Measurements from ENCODE around the gene MAPKBP1. TPM values are rescaled to one million over a fixed set of nuclear protein-coding genes. Genes with fewer than 3 reads are reported as not detected.

Gene MAPKBP1
- total RNA-seq, 2 donors from 2014 or later, result 9.0 to 14.6 TPM

DNA sequence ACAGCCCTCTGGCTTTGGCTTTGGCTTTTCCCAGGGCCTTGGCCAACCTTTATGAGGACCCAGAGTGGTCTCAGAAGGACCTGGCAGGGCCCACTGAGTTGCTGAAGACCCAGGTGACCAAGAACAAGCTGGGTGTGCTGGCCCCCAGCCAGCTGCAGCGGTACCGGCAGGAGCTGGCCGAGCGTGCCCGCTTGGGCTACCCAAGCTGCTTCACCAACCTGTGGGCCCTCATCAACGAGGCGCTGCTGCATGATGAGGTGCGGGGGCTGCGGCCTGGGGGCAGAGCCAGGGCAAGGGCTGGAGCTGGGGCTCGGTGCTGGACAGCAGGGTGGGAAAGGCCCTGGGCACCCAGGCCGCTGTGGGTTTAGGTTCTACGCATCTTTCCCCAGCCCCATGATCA is 70.5 kb downstream of the MAPKBP1 start:
- Histone ChIP-seq H3K27ac (no peak overlapping the region), H3K36me3 (peaks cover 7% of the 10 kb centered on the region), H3K4me1 (no peaks in the 10 kb centered on the region), H3K4me3 (no peak overlapping the region), H3K27me3 (no peaks in the 10 kb centered on the region), H3K9ac (ENCODE audit: low read depth in 2 of 2, low read length in 2 of 2) (no peak overlapping the region), H3K9me3 (no peaks in the 10 kb centered on the region)
- TF ChIP-seq, protein P1, sequence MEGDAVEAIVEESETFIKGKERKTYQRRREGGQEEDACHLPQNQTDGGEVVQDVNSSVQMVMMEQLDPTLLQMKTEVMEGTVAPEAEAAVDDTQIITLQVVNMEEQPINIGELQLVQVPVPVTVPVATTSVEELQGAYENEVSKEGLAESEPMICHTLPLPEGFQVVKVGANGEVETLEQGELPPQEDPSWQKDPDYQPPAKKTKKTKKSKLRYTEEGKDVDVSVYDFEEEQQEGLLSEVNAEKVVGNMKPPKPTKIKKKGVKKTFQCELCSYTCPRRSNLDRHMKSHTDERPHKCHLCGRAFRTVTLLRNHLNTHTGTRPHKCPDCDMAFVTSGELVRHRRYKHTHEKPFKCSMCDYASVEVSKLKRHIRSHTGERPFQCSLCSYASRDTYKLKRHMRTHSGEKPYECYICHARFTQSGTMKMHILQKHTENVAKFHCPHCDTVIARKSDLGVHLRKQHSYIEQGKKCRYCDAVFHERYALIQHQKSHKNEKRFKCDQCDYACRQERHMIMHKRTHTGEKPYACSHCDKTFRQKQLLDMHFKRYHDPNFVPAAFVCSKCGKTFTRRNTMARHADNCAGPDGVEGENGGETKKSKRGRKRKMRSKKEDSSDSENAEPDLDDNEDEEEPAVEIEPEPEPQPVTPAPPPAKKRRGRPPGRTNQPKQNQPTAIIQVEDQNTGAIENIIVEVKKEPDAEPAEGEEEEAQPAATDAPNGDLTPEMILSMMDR (IDR thresholded peaks at IDR 0.05), result no peak
- no peak for DNase-seq
- intact Hi-C loops (cut with DNase I), result no loop called here

DNA sequence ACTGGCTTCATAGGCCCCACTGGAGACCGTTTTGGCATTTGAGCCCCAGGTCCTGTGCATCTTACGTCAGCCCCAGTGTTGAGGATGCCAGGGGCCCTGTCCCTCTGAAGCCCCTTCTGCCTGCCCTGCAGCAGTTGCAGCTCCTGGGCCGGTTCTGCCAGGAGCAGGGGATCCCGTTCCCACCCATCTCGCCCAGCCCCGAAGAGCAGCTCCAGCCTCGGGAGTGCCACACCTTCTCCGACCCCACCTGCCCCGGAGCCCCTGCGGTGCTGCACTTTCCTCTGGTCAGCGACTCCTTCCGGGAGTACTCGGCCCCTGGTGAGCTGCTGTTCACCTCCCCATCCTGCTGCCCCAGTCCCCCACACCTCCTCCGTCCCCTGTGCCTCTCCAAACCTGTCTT is 72.9 kb downstream of the MAPKBP1 start:
- no peak for DNase-seq
- Histone ChIP-seq H3K4me3 (no peak overlapping the region), H3K27ac (no peak overlapping the region), H3K9me3 (no peaks in the 10 kb centered on the region), H3K36me3 (peaks cover 7% of the 10 kb centered on the region), H3K9ac (ENCODE audit: low read depth in 2 of 2, low read length in 2 of 2) (no peak overlapping the region), H3K4me1 (no peaks in the 10 kb centered on the region), H3K27me3 (no peaks in the 10 kb centered on the region)
- intact Hi-C loops (cut with DNase I), result no loop called here
- TF ChIP-seq, protein P1 (IDR thresholded peaks at IDR 0.05), result no peak

DNA sequence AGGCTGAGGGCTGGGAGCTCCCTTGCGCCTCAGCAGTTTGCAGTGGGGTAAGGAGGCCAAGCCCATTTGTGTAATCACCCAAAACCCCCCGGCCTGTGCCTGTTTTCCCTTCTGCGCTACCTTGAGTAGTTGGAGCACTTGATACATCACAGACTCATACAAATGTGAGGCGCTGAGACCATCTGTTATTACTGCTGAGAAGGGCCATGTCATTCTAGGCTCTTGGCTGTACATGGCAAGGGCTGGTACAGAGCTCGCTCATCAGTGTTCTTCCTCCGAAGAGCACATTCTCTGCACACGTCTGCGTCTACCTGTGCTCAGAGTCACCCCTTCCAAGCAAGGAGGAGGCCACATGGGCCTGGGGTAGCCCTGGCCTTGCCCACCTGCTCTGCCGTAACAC is 73.7 kb downstream of the MAPKBP1 start:
- TF ChIP-seq, protein P1 (IDR thresholded peaks at IDR 0.05), result no peak
- Histone ChIP-seq H3K9ac (ENCODE audit: low read depth in 2 of 2, low read length in 2 of 2) (no peak overlapping the region), H3K27me3 (no peaks in the 10 kb centered on the region), H3K27ac (no peak overlapping the region), H3K4me3 (no peak overlapping the region), H3K36me3 (peaks cover 7% of the 10 kb centered on the region), H3K4me1 (no peaks in the 10 kb centered on the region), H3K9me3 (no peaks in the 10 kb centered on the region)
- no peak for DNase-seq
- intact Hi-C loops (cut with DNase I), result no loop called here

DNA sequence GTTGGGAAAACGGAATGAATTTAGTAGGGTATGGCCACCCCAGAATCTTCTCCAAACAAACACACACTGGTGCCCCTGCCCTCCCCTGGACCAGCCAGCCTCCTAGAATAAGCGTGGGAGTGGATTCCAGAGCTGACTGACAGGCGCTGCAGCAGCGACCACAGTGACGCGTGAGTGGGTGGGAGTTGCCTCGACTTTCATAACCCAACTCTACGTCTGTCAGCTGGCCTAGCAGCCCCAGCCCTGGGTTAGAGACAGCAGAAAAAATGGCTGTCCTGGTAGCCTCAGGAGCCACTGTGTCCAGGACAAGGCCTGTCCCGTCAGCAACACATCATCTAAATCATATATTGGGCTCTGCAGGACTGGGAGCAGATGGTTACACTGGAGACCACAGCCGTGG is 74.3 kb downstream of the MAPKBP1 start:
- TF ChIP-seq, protein P1 (IDR thresholded peaks at IDR 0.05), result no peak

DNA sequence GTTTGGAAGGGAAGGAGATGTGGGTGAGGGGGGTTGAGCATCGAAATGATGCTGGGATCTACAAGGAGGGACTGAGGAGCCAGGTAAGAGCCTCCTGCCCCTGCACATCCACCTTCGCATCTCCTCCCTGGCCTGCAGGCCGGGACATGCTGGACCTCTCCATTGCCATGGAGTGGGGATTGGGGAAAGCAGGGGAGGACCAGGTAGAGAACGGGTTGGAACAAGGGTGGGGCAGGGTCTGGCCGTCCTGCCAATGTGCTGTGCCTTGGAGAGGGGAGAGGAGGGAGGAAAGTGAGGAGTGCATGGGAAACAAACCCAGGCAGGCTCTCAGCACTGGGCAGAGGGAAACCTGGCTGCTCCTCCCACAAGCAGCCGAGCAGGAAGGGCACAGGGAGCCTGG is 74.9 kb downstream of the MAPKBP1 start:
- intact Hi-C loops (cut with DNase I), result no loop called here
- no peak overlapping the region for H3K4me3 ChIP-seq
- no peak overlapping the region for H3K27ac ChIP-seq
- DNase-seq, result no peak
- no peaks in the 10 kb centered on the region for H3K4me1 ChIP-seq
- H3K27me3 ChIP-seq, result no peaks in the 10 kb centered on the region
- no peak overlapping the region for H3K9ac ChIP-seq (ENCODE audit: low read depth in 2 of 2, low read length in 2 of 2)
- no peaks in the 10 kb centered on the region for H3K9me3 ChIP-seq
- TF ChIP-seq, protein P1 (IDR thresholded peaks at IDR 0.05), result no peak
- peaks cover 7% of the 10 kb centered on the region for H3K36me3 ChIP-seq

More for the DNA sequence above, 74.3 kb downstream of the MAPKBP1 start:
- no peak overlapping the region for H3K4me3 ChIP-seq
- no peaks in the 10 kb centered on the region for H3K27me3 ChIP-seq
- H3K9ac ChIP-seq (ENCODE audit: low read depth in 2 of 2, low read length in 2 of 2), result no peak overlapping the region
- intact Hi-C loops (cut with DNase I), result no loop called here
- no peaks in the 10 kb centered on the region for H3K9me3 ChIP-seq
- H3K4me1 ChIP-seq, result no peaks in the 10 kb centered on the region
- peaks cover 7% of the 10 kb centered on the region for H3K36me3 ChIP-seq
- H3K27ac ChIP-seq, result no peak overlapping the region
- DNase-seq, result no peak

DNA sequence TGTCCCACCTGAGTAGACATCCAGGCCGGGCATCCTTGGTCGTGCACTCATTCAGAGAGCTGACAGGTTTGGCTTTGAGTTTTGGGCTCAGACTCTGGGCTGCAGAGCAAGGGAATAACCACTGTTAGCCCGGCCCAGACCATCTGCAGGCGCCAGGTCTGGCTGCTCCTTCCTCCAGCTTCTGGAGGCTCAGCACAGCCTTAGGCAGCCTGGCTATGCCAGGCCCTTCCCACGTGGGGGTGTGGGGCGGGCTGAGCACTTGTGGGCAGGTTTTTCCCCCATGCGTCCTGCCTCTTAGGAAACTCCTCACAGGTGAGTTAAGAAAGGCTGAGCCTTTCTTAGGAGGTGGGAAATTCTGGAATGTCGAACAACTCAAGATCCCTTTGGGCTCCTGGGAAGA is 75.6 kb downstream of the MAPKBP1 start:
- H3K9ac ChIP-seq (ENCODE audit: low read depth in 2 of 2, low read length in 2 of 2), result no peak overlapping the region
- intact Hi-C loops (cut with DNase I), result no loop called here

More for the DNA sequence above, 75.6 kb downstream of the MAPKBP1 start:
- Histone ChIP-seq H3K4me1 (no peaks in the 10 kb centered on the region), H3K27me3 (no peaks in the 10 kb centered on the region), H3K9me3 (no peaks in the 10 kb centered on the region), H3K27ac (no peak overlapping the region), H3K4me3 (no peak overlapping the region), H3K36me3 (peaks cover 7% of the 10 kb centered on the region)
- DNase-seq, result no peak
- TF ChIP-seq, protein P1 (IDR thresholded peaks at IDR 0.05), result no peak
